ENCODE results near the gene PSMD9.
A peak's percentile ranks its signal among the peaks of the same experiment; 100 is the strongest.
"Not testable (repeated sequence)": the region's sequence is repeated elsewhere in the genome, so short reads cannot be mapped to it uniquely, and the experiment has no call there.

PSMD9 gene

DNA sequence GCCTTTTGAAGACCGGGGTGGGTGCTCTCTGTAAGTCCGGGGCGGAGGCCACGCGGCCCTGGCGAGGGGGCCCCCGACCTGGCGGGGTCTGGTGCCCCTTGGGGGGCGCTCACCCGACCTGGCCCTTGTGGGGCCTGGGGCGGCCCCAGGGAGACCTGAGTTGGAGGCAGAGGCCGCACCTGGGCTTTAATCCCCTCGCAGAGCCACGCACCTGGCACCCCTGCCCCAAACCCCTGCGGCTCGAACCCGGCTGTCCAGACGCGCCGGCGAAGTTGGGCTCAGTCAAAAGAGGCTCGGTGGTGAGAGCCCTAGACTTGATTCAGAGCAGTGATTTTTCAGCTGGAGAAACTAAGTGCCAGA lies 30.1 kb downstream of the PSMD9 start:
- H3K36me3 ChIP-seq = peaks cover 45% of the 10 kb centered on the region
- H3K9me3 ChIP-seq = no peaks in the 10 kb centered on the region
- H3K27ac ChIP-seq = peak overlapping the region; percentile 62
- H3K27me3 ChIP-seq = no peaks in the 10 kb centered on the region
- H3K4me3 ChIP-seq (ENCODE audit: low read depth in 1 of 2, low read length in 1 of 2) = peak overlapping the region; percentile 51 to 58
- H3K4me1 ChIP-seq (ENCODE audit: control insufficient read depth in 1 of 2, insufficient read depth in 1 of 2, low read depth in 1 of 2, low read length in 1 of 2) = peaks cover 11 to 12% of the 10 kb centered on the region in 2 experiments
- TF ChIP-seq CTCF (IDR thresholded peaks at IDR 0.05) = no peak

DNA sequence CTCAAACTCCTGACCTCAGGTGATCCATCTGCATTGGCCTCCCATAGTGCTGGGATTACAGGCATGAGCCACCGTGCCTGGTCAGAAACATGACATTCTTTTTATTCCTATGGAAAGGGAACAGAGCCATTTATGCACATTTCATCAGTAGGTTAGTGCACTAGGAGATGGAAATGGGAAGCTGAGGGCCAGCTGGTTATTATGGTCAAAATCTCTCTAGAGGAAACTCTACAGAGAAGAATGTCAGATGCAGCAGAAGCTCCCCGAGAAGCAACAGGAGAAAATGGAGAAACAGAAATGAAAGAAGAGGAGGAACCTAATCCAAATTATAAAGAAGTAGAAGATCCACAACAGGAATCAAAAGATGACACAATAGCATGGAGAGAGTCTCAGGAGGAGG lies 32.5 kb downstream of the PSMD9 start:
- TF ChIP-seq CTCF (IDR thresholded peaks at IDR 0.05) = no peak
- Histone ChIP-seq H3K4me3 (ENCODE audit: low read depth in 1 of 2, low read length in 1 of 2) (no peak overlapping the region), H3K9me3 (no peaks in the 10 kb centered on the region), H3K27ac (no peak overlapping the region), H3K4me1 (ENCODE audit: control insufficient read depth in 1 of 2, insufficient read depth in 1 of 2, low read depth in 1 of 2, low read length in 1 of 2) (peaks cover 11 to 12% of the 10 kb centered on the region in 2 experiments), H3K36me3 (peaks cover 22% of the 10 kb centered on the region), H3K27me3 (no peaks in the 10 kb centered on the region)

- Histone ChIP-seq H3K4me1 (ENCODE audit: control insufficient read depth in 1 of 2, insufficient read depth in 1 of 2, low read depth in 1 of 2, low read length in 1 of 2) (peaks cover 14 to 15% of the 10 kb centered on the region in 2 experiments), H3K27me3 (no peaks in the 10 kb centered on the region), H3K4me3 (ENCODE audit: low read depth in 1 of 2, low read length in 1 of 2) (no peak overlapping the region), H3K36me3 (no peaks in the 10 kb centered on the region), H3K9me3 (no peaks in the 10 kb centered on the region), H3K27ac (no peak overlapping the region)
- TF ChIP-seq CTCF (IDR thresholded peaks at IDR 0.05) = no peak
Measured at GRCh38 chr12:121925358-121925695, 36.7 kb downstream of the PSMD9 start.

GRCh38 chr12:121926874-121927706 lies 38.5 kb downstream of the PSMD9 start:
- Histone ChIP-seq H3K4me3 (ENCODE audit: low read depth in 1 of 2, low read length in 1 of 2) (peak overlapping the region in 1 of 2 experiments; percentile 28), H3K27me3 (no peaks in the 10 kb centered on the region), H3K4me1 (ENCODE audit: control insufficient read depth in 1 of 2, insufficient read depth in 1 of 2, low read depth in 1 of 2, low read length in 1 of 2) (peaks cover 14 to 15% of the 10 kb centered on the region in 2 experiments), H3K9me3 (no peaks in the 10 kb centered on the region), H3K36me3 (no peaks in the 10 kb centered on the region), H3K27ac (peak overlapping the region; percentile 71)
- TF ChIP-seq CTCF (IDR thresholded peaks at IDR 0.05) = no peak

DNA sequence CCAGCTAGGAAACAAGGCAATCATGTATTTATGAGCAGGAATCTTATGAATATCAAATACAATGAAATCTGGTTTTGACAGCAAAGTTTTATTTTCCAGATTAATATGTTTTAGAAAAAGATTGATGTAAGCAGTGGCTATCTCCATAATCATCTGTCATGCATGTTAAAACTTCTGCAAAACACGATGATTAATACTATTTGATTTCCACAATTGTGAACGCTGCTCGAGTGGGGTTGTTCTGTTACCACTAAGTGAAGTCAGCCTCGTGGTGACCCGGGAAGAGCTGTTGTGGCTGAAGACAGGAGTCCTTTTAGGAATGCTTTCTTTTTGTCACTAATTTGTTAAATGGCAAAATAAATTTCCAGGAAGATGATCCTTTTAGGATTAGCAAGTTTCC lies 39.2 kb downstream of the PSMD9 start:
- H3K27ac ChIP-seq = peak overlapping the region; percentile 71

DNA sequence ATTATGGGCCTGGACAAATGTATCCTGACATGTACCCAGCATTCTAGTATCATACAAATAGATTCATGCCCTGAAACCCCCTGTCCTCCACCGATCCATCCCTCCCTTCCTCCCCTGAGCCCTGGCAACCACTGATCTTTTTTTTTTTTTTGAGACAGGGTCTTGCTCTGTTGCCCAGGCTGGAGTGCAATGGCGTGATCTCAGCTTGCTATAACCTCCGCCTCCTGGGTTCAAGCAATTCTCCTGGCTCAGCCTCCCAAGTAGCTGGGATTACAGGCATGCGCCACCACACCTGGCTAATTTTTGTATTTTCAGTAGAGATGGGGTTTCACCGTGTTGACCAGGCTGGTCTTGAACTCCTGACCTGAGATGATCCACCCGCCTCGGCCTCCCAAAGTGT lies 41.0 kb downstream of the PSMD9 start:
- H3K4me1 ChIP-seq (ENCODE audit: control insufficient read depth in 1 of 2, insufficient read depth in 1 of 2, low read depth in 1 of 2, low read length in 1 of 2) = peaks cover 23 to 24% of the 10 kb centered on the region in 2 experiments
- H3K4me3 ChIP-seq (ENCODE audit: low read depth in 1 of 2, low read length in 1 of 2); H3K9me3 ChIP-seq; H3K27me3 ChIP-seq; H3K27ac ChIP-seq; H3K36me3 ChIP-seq: not testable (repeated sequence)

More for the DNA sequence above, 39.2 kb downstream of the PSMD9 start:
- H3K4me3 ChIP-seq (ENCODE audit: low read depth in 1 of 2, low read length in 1 of 2) = no peak overlapping the region
- H3K4me1 ChIP-seq (ENCODE audit: control insufficient read depth in 1 of 2, insufficient read depth in 1 of 2, low read depth in 1 of 2, low read length in 1 of 2) = peaks cover 14 to 15% of the 10 kb centered on the region in 2 experiments
- no peaks in the 10 kb centered on the region for H3K9me3 ChIP-seq
- no peaks in the 10 kb centered on the region for H3K27me3 ChIP-seq
- H3K36me3 ChIP-seq = no peaks in the 10 kb centered on the region
- TF ChIP-seq CTCF (IDR thresholded peaks at IDR 0.05) = no peak

Data from neutrophil (primary cell).